Neural progenitor cell (in vitro differentiated cells): ENCODE data around the gene GDF11.

ENCODE experiments used
- EZH2phosphoT487 ChIP-seq: fragments of 200-600 bp; sonication (generic); IDR thresholded peaks from 2 replicates; pipeline ENCODE4 v1.6.1; 2017; ENCODE audit warnings: antibody characterized with exemption
- TF ChIP-seq, protein P1 (sequence below): fragments of 200-600 bp; sonication (generic); IDR thresholded peaks from 2 replicates; pipeline ENCODE4 v1.5.1; 2017; ENCODE audit warnings: antibody characterized with exemption, mild to moderate bottlenecking

DNA sequence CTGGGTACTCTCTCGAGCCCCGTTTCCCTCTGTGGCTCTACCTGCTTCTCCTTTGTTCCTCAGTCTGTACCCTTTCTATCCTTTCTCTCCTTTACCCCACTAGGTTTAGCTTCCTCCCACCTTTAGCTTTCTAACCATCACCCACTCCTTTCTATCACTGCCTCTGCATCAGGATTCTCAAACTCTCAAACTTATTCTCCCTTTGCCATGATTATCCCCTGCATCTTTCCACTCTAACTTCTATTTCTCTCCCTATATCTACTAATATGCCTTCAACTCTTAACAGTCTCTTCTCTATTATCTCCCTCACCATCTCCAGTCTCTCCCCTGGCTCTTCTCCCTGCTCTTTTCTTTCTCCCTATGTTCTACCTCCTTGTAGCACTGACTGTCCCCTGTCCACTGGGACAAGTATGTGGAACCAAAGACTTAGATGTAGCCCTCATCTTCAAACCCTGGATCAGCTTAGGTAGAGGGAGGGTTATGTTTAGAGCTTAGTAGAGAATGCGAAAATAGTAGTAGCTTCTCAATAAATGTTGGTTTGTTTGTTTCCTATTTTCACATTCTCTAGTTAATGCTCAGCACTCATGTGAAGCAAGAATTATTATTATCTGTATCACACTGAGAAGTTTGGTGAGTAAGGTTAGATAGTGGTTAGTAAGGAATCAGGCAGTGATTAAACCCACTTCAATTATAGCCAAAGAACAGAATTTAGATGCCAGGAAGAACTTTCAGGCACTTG is 3.4 kb downstream of the GDF11 start:
- TF ChIP-seq, protein P1, sequence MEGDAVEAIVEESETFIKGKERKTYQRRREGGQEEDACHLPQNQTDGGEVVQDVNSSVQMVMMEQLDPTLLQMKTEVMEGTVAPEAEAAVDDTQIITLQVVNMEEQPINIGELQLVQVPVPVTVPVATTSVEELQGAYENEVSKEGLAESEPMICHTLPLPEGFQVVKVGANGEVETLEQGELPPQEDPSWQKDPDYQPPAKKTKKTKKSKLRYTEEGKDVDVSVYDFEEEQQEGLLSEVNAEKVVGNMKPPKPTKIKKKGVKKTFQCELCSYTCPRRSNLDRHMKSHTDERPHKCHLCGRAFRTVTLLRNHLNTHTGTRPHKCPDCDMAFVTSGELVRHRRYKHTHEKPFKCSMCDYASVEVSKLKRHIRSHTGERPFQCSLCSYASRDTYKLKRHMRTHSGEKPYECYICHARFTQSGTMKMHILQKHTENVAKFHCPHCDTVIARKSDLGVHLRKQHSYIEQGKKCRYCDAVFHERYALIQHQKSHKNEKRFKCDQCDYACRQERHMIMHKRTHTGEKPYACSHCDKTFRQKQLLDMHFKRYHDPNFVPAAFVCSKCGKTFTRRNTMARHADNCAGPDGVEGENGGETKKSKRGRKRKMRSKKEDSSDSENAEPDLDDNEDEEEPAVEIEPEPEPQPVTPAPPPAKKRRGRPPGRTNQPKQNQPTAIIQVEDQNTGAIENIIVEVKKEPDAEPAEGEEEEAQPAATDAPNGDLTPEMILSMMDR = no peak
- no peak for TF ChIP-seq EZH2phosphoT487
